Stimulated activated memory B cell treated with anti-CD40 and anti-IgM and Interleukin-4, amounts not matched to agents 10 μg/mL and 1 μg/mL and 100 μg/mL, for 72 hours (primary cell): Measurements from ENCODE around the gene REG3G.
"Not testable (repeated sequence)": the region's sequence is repeated elsewhere in the genome, so short reads cannot be mapped to it uniquely, and the experiment has no call there.

ENCODE experiments used
- ATAC-seq: fragments of 150-1000 bp; cut with Tn5 transposase; 2 replicates; pipeline ENCODE4 v1.10.0; 2021
- H3K27ac Mint-ChIP-seq: one replicate; pipeline ENCODE4 v1.8.0; 2022; ENCODE audit warnings: mild to moderate bottlenecking, mixed read lengths
- H3K27me3 Mint-ChIP-seq: one replicate; pipeline ENCODE4 v1.8.0; 2022; ENCODE audit warnings: mixed read lengths
- H3K36me3 Mint-ChIP-seq: one replicate; pipeline ENCODE4 v1.8.0; 2022; ENCODE audit warnings: mixed read lengths
- H3K4me1 Mint-ChIP-seq: one replicate; pipeline ENCODE4 v1.8.0; 2022; ENCODE audit warnings: mixed read lengths
- H3K4me3 Mint-ChIP-seq: one replicate; pipeline ENCODE4 v1.8.0; 2022; ENCODE audit warnings: mild to moderate bottlenecking, moderate library complexity, mixed read lengths
- H3K9me3 Mint-ChIP-seq: one replicate; pipeline ENCODE4 v1.8.0; 2022; ENCODE audit warnings: mixed read lengths

Gene REG3G

GRCh38 chr2:79000008-79000576 is 25.4 kb upstream of the REG3G start:
- Mint-ChIP-seq H3K4me3 (no peak overlapping the region), H3K36me3 (no peaks in the 10 kb centered on the region), H3K27ac (no peak overlapping the region), H3K9me3 (no peaks in the 10 kb centered on the region), H3K27me3 (peaks cover 3% of the 10 kb centered on the region), H3K4me1 (no peaks in the 10 kb centered on the region)
- no peak for ATAC-seq

- ATAC-seq = no peak
- no peak overlapping the region for H3K4me3 Mint-ChIP-seq
- no peaks in the 10 kb centered on the region for H3K27me3 Mint-ChIP-seq
- H3K4me1 Mint-ChIP-seq = no peaks in the 10 kb centered on the region
- H3K36me3 Mint-ChIP-seq = no peaks in the 10 kb centered on the region
- H3K27ac Mint-ChIP-seq = no peak overlapping the region
- no peaks in the 10 kb centered on the region for H3K9me3 Mint-ChIP-seq
Observed at GRCh38 chr2:79001285-79001684, 24.2 kb upstream of the REG3G start.

GRCh38 chr2:79004680-79005079 is 20.8 kb upstream of the REG3G start:
- no peaks in the 10 kb centered on the region for H3K9me3 Mint-ChIP-seq
- H3K4me3 Mint-ChIP-seq = no peak overlapping the region
- no peaks in the 10 kb centered on the region for H3K4me1 Mint-ChIP-seq
- H3K36me3 Mint-ChIP-seq = no peaks in the 10 kb centered on the region
- ATAC-seq = no peak
- H3K27ac Mint-ChIP-seq = no peak overlapping the region
- no peaks in the 10 kb centered on the region for H3K27me3 Mint-ChIP-seq

- Mint-ChIP-seq H3K9me3 (no peaks in the 10 kb centered on the region), H3K36me3 (no peaks in the 10 kb centered on the region), H3K27ac (no peak overlapping the region), H3K27me3 (no peaks in the 10 kb centered on the region), H3K4me3 (no peak overlapping the region), H3K4me1 (no peaks in the 10 kb centered on the region)
- no peak for ATAC-seq
Observed at GRCh38 chr2:79005216-79005615, 20.3 kb upstream of the REG3G start.

- H3K36me3 Mint-ChIP-seq = no peaks in the 10 kb centered on the region
- H3K9me3 Mint-ChIP-seq = peaks cover 2% of the 10 kb centered on the region
- H3K27me3 Mint-ChIP-seq = no peaks in the 10 kb centered on the region
- H3K4me3 Mint-ChIP-seq = no peak overlapping the region
- no peak overlapping the region for H3K27ac Mint-ChIP-seq
- H3K4me1 Mint-ChIP-seq = no peaks in the 10 kb centered on the region
- no peak for ATAC-seq
Observed at GRCh38 chr2:79009388-79009787, 16.1 kb upstream of the REG3G start.

- Mint-ChIP-seq H3K36me3 (no peaks in the 10 kb centered on the region), H3K27me3 (no peaks in the 10 kb centered on the region), H3K27ac (no peak overlapping the region), H3K4me3 (no peak overlapping the region), H3K9me3 (peaks cover 2% of the 10 kb centered on the region), H3K4me1 (no peaks in the 10 kb centered on the region)
- ATAC-seq = no peak
Observed at GRCh38 chr2:79011496-79011895, 14.0 kb upstream of the REG3G start.

GRCh38 chr2:79013629-79014028 is 11.9 kb upstream of the REG3G start:
- Mint-ChIP-seq H3K4me3 (no peak overlapping the region), H3K4me1 (no peaks in the 10 kb centered on the region), H3K27ac (no peak overlapping the region), H3K27me3 (no peaks in the 10 kb centered on the region), H3K36me3 (no peaks in the 10 kb centered on the region), H3K9me3 (peaks cover 2% of the 10 kb centered on the region)
- no peak for ATAC-seq

GRCh38 chr2:79016342-79016741 is 9.2 kb upstream of the REG3G start:
- ATAC-seq = no peak
- Mint-ChIP-seq H3K27me3 (no peaks in the 10 kb centered on the region), H3K27ac (no peak overlapping the region), H3K4me3 (no peak overlapping the region), H3K36me3 (no peaks in the 10 kb centered on the region), H3K9me3 (peaks cover 2% of the 10 kb centered on the region), H3K4me1 (no peaks in the 10 kb centered on the region)

GRCh38 chr2:79026061-79026460 is 559 bp downstream of the REG3G start:
- no peak for ATAC-seq
- H3K4me3 Mint-ChIP-seq = no peak overlapping the region
- no peaks in the 10 kb centered on the region for H3K36me3 Mint-ChIP-seq
- H3K27me3 Mint-ChIP-seq = no peaks in the 10 kb centered on the region
- no peaks in the 10 kb centered on the region for H3K4me1 Mint-ChIP-seq
- H3K27ac Mint-ChIP-seq = no peak overlapping the region
- peaks cover 3% of the 10 kb centered on the region for H3K9me3 Mint-ChIP-seq

GRCh38 chr2:79039944-79040343 is 14.4 kb downstream of the REG3G start:
- Mint-ChIP-seq H3K27me3 (no peaks in the 10 kb centered on the region), H3K36me3 (no peaks in the 10 kb centered on the region)
- ATAC-seq = no peak

GRCh38 chr2:79041032-79041448 is 15.5 kb downstream of the REG3G start:
- Mint-ChIP-seq H3K27ac (no peak overlapping the region), H3K4me3 (no peak overlapping the region)

More at GRCh38 chr2:79039944-79040343, 14.4 kb downstream of the REG3G start:
- Mint-ChIP-seq H3K9me3 (no peaks in the 10 kb centered on the region), H3K27ac (no peak overlapping the region), H3K4me1 (no peaks in the 10 kb centered on the region), H3K4me3 (no peak overlapping the region)

GRCh38 chr2:79053486-79053885 is 28.0 kb downstream of the REG3G start:
- ATAC-seq, H3K27me3 Mint-ChIP-seq, H3K27ac Mint-ChIP-seq, H3K36me3 Mint-ChIP-seq, H3K4me1 Mint-ChIP-seq, H3K4me3 Mint-ChIP-seq: not testable (repeated sequence)
- H3K9me3 Mint-ChIP-seq = peaks cover 17% of the 10 kb centered on the region

More at GRCh38 chr2:79041032-79041448, 15.5 kb downstream of the REG3G start:
- Mint-ChIP-seq H3K9me3 (no peaks in the 10 kb centered on the region), H3K36me3 (no peaks in the 10 kb centered on the region), H3K4me1 (no peaks in the 10 kb centered on the region), H3K27me3 (no peaks in the 10 kb centered on the region)
- ATAC-seq = no peak

GRCh38 chr2:79054769-79055168 is 29.3 kb downstream of the REG3G start:
- not testable (repeated sequence) for ATAC-seq, H3K27ac Mint-ChIP-seq, H3K4me1 Mint-ChIP-seq, H3K27me3 Mint-ChIP-seq, H3K36me3 Mint-ChIP-seq, H3K4me3 Mint-ChIP-seq
- H3K9me3 Mint-ChIP-seq = peaks cover 15% of the 10 kb centered on the region

- Mint-ChIP-seq H3K36me3 (no peaks in the 10 kb centered on the region), H3K9me3 (peaks cover 4% of the 10 kb centered on the region)
Observed at GRCh38 chr2:79065201-79065600, 39.7 kb downstream of the REG3G start.

GRCh38 chr2:79071078-79071477 is 45.6 kb downstream of the REG3G start:
- no peaks in the 10 kb centered on the region for H3K36me3 Mint-ChIP-seq
- no peaks in the 10 kb centered on the region for H3K4me1 Mint-ChIP-seq
- H3K27me3 Mint-ChIP-seq = no peaks in the 10 kb centered on the region
- peaks cover 8% of the 10 kb centered on the region for H3K9me3 Mint-ChIP-seq
- no peak overlapping the region for H3K4me3 Mint-ChIP-seq
- no peak overlapping the region for H3K27ac Mint-ChIP-seq
- ATAC-seq = no peak

More at GRCh38 chr2:79065201-79065600, 39.7 kb downstream of the REG3G start:
- H3K27ac Mint-ChIP-seq = no peak overlapping the region
- H3K4me3 Mint-ChIP-seq = no peak overlapping the region
- H3K27me3 Mint-ChIP-seq = no peaks in the 10 kb centered on the region
- no peaks in the 10 kb centered on the region for H3K4me1 Mint-ChIP-seq
- ATAC-seq = no peak
